Measurements from ENCODE around the gene NUFIP1.

NUFIP1 gene

GRCh38 chr13:44895264-44895952, 93.9 kb downstream of the NUFIP1 start:
- Histone ChIP-seq H3K9me3 (ENCODE audit: control insufficient read depth in 5 of 5, low read length in 5 of 5) (no peaks in the 10 kb centered on the region), H3K4me1 (ENCODE audit: control insufficient read depth in 5 of 5, insufficient read depth in 5 of 5, low read length in 5 of 5) (no peaks in the 10 kb centered on the region), H3K27me3 (ENCODE audit: control insufficient read depth in 5 of 5, insufficient read depth in 4 of 5, low read length in 5 of 5) (no peaks in the 10 kb centered on the region), H3K9ac (ENCODE audit: low read length in 5 of 5) (no peak overlapping the region), H3K36me3 (ENCODE audit: control insufficient read depth in 5 of 5, insufficient read depth in 5 of 5, low read length in 5 of 5) (no peaks in the 10 kb centered on the region), H3K4me3 (ENCODE audit: low read depth in 1 of 5, low read length in 5 of 5) (no peak overlapping the region), H3K27ac (ENCODE audit: low read depth, low read length) (no peak overlapping the region)

GRCh38 chr13:44894001-44894770, 95.1 kb downstream of the NUFIP1 start:
- Histone ChIP-seq H3K36me3 (ENCODE audit: control insufficient read depth in 5 of 5, insufficient read depth in 5 of 5, low read length in 5 of 5) (no peaks in the 10 kb centered on the region), H3K27ac (ENCODE audit: low read depth, low read length) (no peak overlapping the region), H3K4me3 (ENCODE audit: low read depth in 1 of 5, low read length in 5 of 5) (no peak overlapping the region), H3K9me3 (ENCODE audit: control insufficient read depth in 5 of 5, low read length in 5 of 5) (no peaks in the 10 kb centered on the region), H3K4me1 (ENCODE audit: control insufficient read depth in 5 of 5, insufficient read depth in 5 of 5, low read length in 5 of 5) (no peaks in the 10 kb centered on the region), H3K9ac (ENCODE audit: low read length in 5 of 5) (no peak overlapping the region), H3K27me3 (ENCODE audit: control insufficient read depth in 5 of 5, insufficient read depth in 4 of 5, low read length in 5 of 5) (no peaks in the 10 kb centered on the region)

All from subcutaneous abdominal adipose tissue (tissue), 5 donors.